Measurements from ENCODE around the gene DDB1. TPM values are rescaled to one million over a fixed set of nuclear protein-coding genes. Genes with fewer than 3 reads are reported as not detected.

The DDB1 gene
- polyA plus RNA-seq, 1 experiment, result 281 TPM

GRCh38 chr11:61325649-61326414, 7.1 kb downstream of the DDB1 start:
- H3K4me3 ChIP-seq (ENCODE audit: low read depth, low read length), result no peak overlapping the region
- peaks cover 30% of the 10 kb centered on the region for H3K36me3 ChIP-seq (ENCODE audit: control insufficient read depth, insufficient read depth, low read length)
- no peaks in the 10 kb centered on the region for H3K27me3 ChIP-seq (ENCODE audit: control insufficient read depth, insufficient read depth, low read length)
- no peak for TF ChIP-seq CTCF (IDR thresholded peaks at IDR 0.05; ENCODE audit: insufficient read depth, low read depth, low read length)
- POLR2A ChIA-PET, result interaction anchor here (0.6 kb wide), 1 partner anchor 67 kb away, joined by 4 read pairs; no protein-coding TSS in a partner anchor
- DNase-seq (ENCODE audit: low read depth), result no peak
- CTCF ChIA-PET, result interaction anchor here (1.1 to 2.0 kb wide), 3 partner anchors 10 to 60 kb away, joined by 3 to 5 read pairs (median 5); no protein-coding TSS in a partner anchor

GRCh38 chr11:61315260-61315659, 17.6 kb downstream of the DDB1 start:
- no peaks in the 10 kb centered on the region for H3K27me3 ChIP-seq (ENCODE audit: control insufficient read depth, insufficient read depth, low read length)
- no peak for DNase-seq (ENCODE audit: low read depth)
- ChIA-PET CTCF (interaction anchor here (1.0 to 1.1 kb wide), 2 partner anchors 9 to 10 kb away, joined by 3 read pairs; no protein-coding TSS in a partner anchor), POLR2A (no interaction called here)
- H3K36me3 ChIP-seq (ENCODE audit: control insufficient read depth, insufficient read depth, low read length), result peaks cover 32% of the 10 kb centered on the region
- no peak overlapping the region for H3K4me3 ChIP-seq (ENCODE audit: low read depth, low read length)
- no peak for TF ChIP-seq CTCF (IDR thresholded peaks at IDR 0.05; ENCODE audit: insufficient read depth, low read depth, low read length)

- H3K27me3 ChIP-seq (ENCODE audit: control insufficient read depth, insufficient read depth, low read length), result no peaks in the 10 kb centered on the region
- ChIA-PET POLR2A (no interaction called here), CTCF (interaction anchor here (1.0 to 1.4 kb wide), 2 partner anchors 25 to 74 kb away, joined by 3 to 4 read pairs; no protein-coding TSS in a partner anchor)
- H3K4me3 ChIP-seq (ENCODE audit: low read depth, low read length), result no peak overlapping the region
- no peak for DNase-seq (ENCODE audit: low read depth)
- H3K36me3 ChIP-seq (ENCODE audit: control insufficient read depth, insufficient read depth, low read length), result peaks cover 51% of the 10 kb centered on the region
- TF ChIP-seq CTCF (IDR thresholded peaks at IDR 0.05; ENCODE audit: insufficient read depth, low read depth, low read length), result no peak
These were observed 22.2 kb downstream of the DDB1 start for GRCh38 chr11:61310749-61311148.

- no peak for TF ChIP-seq CTCF (IDR thresholded peaks at IDR 0.05; ENCODE audit: insufficient read depth, low read depth, low read length)
- Histone ChIP-seq H3K4me3 (ENCODE audit: low read depth, low read length) (no peak overlapping the region), H3K36me3 (ENCODE audit: control insufficient read depth, insufficient read depth, low read length) (peaks cover 51% of the 10 kb centered on the region), H3K27me3 (ENCODE audit: control insufficient read depth, insufficient read depth, low read length) (no peaks in the 10 kb centered on the region)
- ChIA-PET POLR2A (interaction anchor here (0.6 kb wide), 1 partner anchor 130 kb away, joined by 5 read pairs; no protein-coding TSS in a partner anchor), CTCF (interaction anchor here (0.7 to 1.0 kb wide), 2 partner anchors 13 to 75 kb away, joined by 3 to 4 read pairs; no protein-coding TSS in a partner anchor)
- DNase-seq (ENCODE audit: low read depth), result no peak
These were observed 23.2 kb downstream of the DDB1 start for GRCh38 chr11:61309739-61310138.

- H3K27me3 ChIP-seq (ENCODE audit: control insufficient read depth, insufficient read depth, low read length), result no peaks in the 10 kb centered on the region
- TF ChIP-seq CTCF (IDR thresholded peaks at IDR 0.05; ENCODE audit: insufficient read depth, low read depth, low read length), result no peak
- POLR2A ChIA-PET, result interaction anchor here (0.6 kb wide), 1 partner anchor 131 kb away, joined by 5 read pairs; no protein-coding TSS in a partner anchor
- CTCF ChIA-PET, result interaction anchor here (0.7 kb wide), 1 partner anchor 13 kb away, joined by 4 read pairs; no protein-coding TSS in a partner anchor
- no peak overlapping the region for H3K4me3 ChIP-seq (ENCODE audit: low read depth, low read length)
- peaks cover 50% of the 10 kb centered on the region for H3K36me3 ChIP-seq (ENCODE audit: control insufficient read depth, insufficient read depth, low read length)
- DNase-seq (ENCODE audit: low read depth), result no peak
These were observed 23.8 kb downstream of the DDB1 start for GRCh38 chr11:61309141-61309540.
